ENCODE data around the gene AMMECR1.
"Not testable (repeated sequence)": the region's sequence is repeated elsewhere in the genome, so short reads cannot be mapped to it uniquely, and the experiment has no call there.

DNA sequence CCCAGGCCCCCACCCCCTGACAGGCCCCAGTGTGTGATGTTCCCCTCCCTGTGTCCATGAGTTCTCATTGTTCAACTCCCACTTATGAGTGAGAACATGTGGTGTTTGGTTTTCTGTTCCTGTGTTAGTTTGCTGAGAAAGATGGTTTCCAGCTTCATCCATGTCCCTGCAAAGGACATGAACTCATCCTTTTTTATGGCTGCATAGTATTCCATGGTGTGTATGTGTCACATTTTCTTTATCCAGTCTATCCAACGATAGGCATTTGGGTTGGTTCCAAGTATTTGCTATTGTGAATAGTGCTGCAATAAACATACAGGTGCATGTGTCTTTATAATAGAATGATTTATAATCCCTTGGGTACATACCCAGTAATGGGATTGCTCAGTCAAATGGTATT lies 10.7 kb upstream of the AMMECR1 start:
- TF ChIP-seq, protein P1, sequence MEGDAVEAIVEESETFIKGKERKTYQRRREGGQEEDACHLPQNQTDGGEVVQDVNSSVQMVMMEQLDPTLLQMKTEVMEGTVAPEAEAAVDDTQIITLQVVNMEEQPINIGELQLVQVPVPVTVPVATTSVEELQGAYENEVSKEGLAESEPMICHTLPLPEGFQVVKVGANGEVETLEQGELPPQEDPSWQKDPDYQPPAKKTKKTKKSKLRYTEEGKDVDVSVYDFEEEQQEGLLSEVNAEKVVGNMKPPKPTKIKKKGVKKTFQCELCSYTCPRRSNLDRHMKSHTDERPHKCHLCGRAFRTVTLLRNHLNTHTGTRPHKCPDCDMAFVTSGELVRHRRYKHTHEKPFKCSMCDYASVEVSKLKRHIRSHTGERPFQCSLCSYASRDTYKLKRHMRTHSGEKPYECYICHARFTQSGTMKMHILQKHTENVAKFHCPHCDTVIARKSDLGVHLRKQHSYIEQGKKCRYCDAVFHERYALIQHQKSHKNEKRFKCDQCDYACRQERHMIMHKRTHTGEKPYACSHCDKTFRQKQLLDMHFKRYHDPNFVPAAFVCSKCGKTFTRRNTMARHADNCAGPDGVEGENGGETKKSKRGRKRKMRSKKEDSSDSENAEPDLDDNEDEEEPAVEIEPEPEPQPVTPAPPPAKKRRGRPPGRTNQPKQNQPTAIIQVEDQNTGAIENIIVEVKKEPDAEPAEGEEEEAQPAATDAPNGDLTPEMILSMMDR (IDR thresholded peaks at IDR 0.05; ENCODE audit: low read length), result not testable (repeated sequence)
- TF ChIP-seq EZH2 (optimal IDR thresholded peaks at IDR 0.05; ENCODE audit: low read depth, low read length), result not testable (repeated sequence)

Data from MM.1S (cell line).